ACHN (cell line): ENCODE data around the gene USP17L30.
"Not testable (repeated sequence)": the region's sequence is repeated elsewhere in the genome, so short reads cannot be mapped to it uniquely, and the experiment has no call there.

ENCODE experiments used
- DNase-seq: peaks from one replicate; pipeline ENCODE4 v3.0.0-alpha.2; 2015
- in situ Hi-C: cut with HindIII; loops from 2 replicates; pipeline ENCODE4 v1.10.0; 2017; ENCODE audit warnings: low sequenced_read_pairs, low pct_ligation_motif_present, low pct_unique_long_range_greater_than_20kb

Gene USP17L30, protein sequence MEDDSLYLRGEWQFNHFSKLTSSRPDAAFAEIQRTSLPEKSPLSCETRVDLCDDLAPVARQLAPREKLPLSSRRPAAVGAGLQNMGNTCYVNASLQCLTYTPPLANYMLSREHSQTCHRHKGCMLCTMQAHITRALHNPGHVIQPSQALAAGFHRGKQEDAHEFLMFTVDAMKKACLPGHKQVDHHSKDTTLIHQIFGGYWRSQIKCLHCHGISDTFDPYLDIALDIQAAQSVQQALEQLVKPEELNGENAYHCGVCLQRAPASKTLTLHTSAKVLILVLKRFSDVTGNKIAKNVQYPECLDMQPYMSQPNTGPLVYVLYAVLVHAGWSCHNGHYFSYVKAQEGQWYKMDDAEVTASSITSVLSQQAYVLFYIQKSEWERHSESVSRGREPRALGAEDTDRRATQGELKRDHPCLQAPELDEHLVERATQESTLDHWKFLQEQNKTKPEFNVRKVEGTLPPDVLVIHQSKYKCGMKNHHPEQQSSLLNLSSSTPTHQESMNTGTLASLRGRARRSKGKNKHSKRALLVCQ

DNA sequence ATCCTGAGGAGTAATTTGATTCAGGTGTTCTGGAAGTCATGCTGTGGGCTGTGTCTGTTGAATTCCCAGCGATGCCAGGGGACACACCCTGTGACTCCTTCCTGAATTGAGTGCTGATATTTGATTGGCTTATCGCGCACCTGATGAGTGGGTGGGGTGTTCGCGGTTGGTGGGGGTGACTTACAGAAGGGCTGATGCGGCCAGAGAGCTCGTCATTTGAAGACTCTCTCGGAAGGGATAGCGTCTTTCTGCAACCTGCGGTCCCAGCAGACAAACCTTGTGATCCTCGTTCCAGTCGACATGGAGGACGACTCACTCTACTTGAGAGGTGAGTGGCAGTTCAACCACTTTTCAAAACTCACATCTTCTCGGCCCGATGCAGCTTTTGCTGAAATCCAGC, at the start of gene USP17L30:
Gene USP17L30 (plus strand): TSS at position 301 of the 400 bp plus-strand sequence. CDS start 0 bp downstream, at position 301.
- in situ Hi-C loops, DNase-seq: not testable (repeated sequence)

DNA sequence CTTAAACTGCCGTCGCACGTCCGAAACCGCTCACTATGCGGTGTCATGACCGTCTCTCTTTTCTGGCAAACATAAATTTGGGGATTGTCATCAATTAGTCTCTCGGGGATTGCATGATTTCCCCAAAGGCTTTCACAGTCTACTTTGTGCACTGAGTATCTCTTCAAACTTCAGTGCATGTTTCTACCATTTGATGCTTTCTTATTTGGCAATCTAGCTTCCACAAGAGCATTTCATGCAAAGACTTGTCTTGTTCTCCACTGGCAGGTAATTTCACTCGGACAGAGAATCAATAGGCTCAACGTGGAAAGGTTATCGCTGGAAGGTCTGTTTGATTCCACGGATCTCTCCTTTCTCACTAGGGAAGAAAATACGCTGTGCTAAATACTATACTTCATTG, 38.7 kb upstream of the USP17L30 start:
- DNase-seq, in situ Hi-C loops: not testable (repeated sequence)

DNA sequence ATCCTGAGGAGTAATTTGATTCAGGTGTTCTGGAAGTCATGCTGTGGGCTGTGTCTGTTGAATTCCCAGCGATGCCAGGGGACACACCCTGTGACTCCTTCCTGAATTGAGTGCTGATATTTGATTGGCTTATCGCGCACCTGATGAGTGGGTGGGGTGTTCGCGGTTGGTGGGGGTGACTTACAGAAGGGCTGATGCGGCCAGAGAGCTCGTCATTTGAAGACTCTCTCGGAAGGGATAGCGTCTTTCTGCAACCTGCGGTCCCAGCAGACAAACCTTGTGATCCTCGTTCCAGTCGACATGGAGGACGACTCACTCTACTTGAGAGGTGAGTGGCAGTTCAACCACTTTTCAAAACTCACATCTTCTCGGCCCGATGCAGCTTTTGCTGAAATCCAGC, 38.1 kb upstream of the USP17L30 start, which contains the start of gene USP17L24:
Gene USP17L24 (plus strand): TSS at position 301 of the 400 bp plus-strand sequence. CDS start 0 bp downstream, at position 301.
- DNase-seq, in situ Hi-C loops: not testable (repeated sequence)

DNA sequence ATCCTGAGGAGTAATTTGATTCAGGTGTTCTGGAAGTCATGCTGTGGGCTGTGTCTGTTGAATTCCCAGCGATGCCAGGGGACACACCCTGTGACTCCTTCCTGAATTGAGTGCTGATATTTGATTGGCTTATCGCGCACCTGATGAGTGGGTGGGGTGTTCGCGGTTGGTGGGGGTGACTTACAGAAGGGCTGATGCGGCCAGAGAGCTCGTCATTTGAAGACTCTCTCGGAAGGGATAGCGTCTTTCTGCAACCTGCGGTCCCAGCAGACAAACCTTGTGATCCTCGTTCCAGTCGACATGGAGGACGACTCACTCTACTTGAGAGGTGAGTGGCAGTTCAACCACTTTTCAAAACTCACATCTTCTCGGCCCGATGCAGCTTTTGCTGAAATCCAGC, 33.3 kb upstream of the USP17L30 start, which contains the start of gene USP17L25:
Gene USP17L25 (plus strand): TSS at position 301 of the 400 bp plus-strand sequence. CDS start 0 bp downstream, at position 301.
- in situ Hi-C loops, DNase-seq: not testable (repeated sequence)

DNA sequence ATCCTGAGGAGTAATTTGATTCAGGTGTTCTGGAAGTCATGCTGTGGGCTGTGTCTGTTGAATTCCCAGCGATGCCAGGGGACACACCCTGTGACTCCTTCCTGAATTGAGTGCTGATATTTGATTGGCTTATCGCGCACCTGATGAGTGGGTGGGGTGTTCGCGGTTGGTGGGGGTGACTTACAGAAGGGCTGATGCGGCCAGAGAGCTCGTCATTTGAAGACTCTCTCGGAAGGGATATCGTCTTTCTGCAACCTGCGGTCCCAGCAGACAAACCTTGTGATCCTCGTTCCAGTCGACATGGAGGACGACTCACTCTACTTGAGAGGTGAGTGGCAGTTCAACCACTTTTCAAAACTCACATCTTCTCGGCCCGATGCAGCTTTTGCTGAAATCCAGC, 28.6 kb upstream of the USP17L30 start, which contains the start of gene USP17L26:
Gene USP17L26 (plus strand): TSS at position 301 of the 400 bp plus-strand sequence. CDS start 0 bp downstream, at position 301.
- in situ Hi-C loops, DNase-seq: not testable (repeated sequence)

DNA sequence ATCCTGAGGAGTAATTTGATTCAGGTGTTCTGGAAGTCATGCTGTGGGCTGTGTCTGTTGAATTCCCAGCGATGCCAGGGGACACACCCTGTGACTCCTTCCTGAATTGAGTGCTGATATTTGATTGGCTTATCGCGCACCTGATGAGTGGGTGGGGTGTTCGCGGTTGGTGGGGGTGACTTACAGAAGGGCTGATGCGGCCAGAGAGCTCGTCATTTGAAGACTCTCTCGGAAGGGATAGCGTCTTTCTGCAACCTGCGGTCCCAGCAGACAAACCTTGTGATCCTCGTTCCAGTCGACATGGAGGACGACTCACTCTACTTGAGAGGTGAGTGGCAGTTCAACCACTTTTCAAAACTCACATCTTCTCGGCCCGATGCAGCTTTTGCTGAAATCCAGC, 23.8 kb upstream of the USP17L30 start, which contains the start of gene USP17L5:
Gene USP17L5 (plus strand): TSS at position 301 of the 400 bp plus-strand sequence. CDS start 0 bp downstream, at position 301.
- DNase-seq, in situ Hi-C loops: not testable (repeated sequence)

DNA sequence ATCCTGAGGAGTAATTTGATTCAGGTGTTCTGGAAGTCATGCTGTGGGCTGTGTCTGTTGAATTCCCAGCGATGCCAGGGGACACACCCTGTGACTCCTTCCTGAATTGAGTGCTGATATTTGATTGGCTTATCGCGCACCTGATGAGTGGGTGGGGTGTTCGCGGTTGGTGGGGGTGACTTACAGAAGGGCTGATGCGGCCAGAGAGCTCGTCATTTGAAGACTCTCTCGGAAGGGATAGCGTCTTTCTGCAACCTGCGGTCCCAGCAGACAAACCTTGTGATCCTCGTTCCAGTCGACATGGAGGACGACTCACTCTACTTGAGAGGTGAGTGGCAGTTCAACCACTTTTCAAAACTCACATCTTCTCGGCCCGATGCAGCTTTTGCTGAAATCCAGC, 19.1 kb upstream of the USP17L30 start, which contains the start of gene USP17L27:
Gene USP17L27 (plus strand): TSS at position 301 of the 400 bp plus-strand sequence. CDS start 0 bp downstream, at position 301.
- DNase-seq, in situ Hi-C loops: not testable (repeated sequence)

DNA sequence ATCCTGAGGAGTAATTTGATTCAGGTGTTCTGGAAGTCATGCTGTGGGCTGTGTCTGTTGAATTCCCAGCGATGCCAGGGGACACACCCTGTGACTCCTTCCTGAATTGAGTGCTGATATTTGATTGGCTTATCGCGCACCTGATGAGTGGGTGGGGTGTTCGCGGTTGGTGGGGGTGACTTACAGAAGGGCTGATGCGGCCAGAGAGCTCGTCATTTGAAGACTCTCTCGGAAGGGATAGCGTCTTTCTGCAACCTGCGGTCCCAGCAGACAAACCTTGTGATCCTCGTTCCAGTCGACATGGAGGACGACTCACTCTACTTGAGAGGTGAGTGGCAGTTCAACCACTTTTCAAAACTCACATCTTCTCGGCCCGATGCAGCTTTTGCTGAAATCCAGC, 14.3 kb upstream of the USP17L30 start, which contains the start of gene USP17L28:
Gene USP17L28 (plus strand): TSS at position 301 of the 400 bp plus-strand sequence. CDS start 0 bp downstream, at position 301.
- in situ Hi-C loops, DNase-seq: not testable (repeated sequence)

DNA sequence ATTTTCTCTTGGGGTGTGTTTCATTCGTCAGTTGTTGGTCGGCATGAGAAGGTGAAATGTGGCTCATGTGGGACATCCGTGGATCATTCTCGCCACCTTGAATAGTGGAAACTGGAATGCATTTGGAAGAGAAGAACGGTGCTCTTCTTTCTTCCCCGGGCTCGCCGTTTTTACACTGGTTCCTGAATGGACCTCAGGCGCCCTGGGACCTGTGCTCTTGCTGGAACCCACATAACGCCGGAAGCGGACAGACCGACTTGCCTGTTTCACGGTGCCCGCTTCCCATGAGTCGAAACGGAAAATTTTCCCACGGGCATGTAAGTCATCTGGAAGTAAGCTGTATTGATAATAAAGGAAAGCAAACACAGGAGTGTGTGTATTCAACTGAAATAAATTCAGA, 12.1 kb upstream of the USP17L30 start:
- in situ Hi-C loops, DNase-seq: not testable (repeated sequence)

DNA sequence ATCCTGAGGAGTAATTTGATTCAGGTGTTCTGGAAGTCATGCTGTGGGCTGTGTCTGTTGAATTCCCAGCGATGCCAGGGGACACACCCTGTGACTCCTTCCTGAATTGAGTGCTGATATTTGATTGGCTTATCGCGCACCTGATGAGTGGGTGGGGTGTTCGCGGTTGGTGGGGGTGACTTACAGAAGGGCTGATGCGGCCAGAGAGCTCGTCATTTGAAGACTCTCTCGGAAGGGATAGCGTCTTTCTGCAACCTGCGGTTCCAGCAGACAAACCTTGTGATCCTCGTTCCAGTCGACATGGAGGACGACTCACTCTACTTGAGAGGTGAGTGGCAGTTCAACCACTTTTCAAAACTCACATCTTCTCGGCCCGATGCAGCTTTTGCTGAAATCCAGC, 9.6 kb upstream of the USP17L30 start, which contains the start of gene USP17L29:
Gene USP17L29 (plus strand): TSS at position 301 of the 400 bp plus-strand sequence. CDS start 0 bp downstream, at position 301.
- DNase-seq, in situ Hi-C loops: not testable (repeated sequence)

DNA sequence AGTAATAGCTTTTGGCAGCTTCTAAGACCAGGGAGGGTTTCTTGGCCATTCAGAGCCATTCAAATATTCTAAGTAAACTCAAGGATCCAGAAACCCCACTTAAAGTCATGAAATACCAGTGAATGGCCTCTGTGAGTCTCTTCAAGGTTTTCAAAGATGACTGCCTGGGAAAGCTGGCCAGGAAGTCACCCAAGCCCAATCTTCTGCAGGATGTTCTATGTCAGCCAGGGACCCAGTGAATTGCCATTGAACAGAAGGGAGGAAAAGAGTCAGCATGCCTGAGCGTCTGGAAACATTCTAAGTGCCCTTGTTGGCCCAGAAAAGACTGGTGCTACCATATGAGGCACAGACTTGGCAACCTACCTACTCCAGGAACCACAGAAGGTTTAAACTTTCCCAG, 17.0 kb downstream of the USP17L30 start:
- in situ Hi-C loops, DNase-seq: not testable (repeated sequence)

DNA sequence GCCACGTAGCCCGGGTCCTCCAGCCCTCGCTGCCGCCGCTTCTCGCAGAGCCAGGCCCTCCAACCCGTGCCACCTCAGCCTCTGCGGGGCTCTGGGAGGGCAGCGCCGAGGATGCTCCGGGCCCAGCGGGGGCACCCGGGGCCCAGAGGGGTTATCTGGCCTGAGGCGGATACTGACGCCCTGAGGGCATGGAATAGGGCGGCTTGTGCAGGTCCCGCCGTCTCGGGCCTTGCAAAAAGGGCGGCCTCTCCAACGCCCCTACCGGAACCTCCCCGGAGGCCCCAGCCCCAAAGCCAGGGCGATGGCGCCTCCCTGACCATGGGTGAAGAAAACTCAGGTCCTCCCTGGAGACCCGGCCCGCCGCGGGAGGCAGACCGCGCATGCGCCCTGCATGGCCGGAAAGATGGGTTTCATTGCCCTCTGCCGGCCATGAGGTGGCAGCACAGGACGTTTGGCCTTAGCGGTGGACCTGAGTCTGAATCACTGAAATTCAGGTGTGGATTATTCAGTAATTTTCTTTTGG, 18.1 kb downstream of the USP17L30 start:
- DNase-seq, in situ Hi-C loops: not testable (repeated sequence)

DNA sequence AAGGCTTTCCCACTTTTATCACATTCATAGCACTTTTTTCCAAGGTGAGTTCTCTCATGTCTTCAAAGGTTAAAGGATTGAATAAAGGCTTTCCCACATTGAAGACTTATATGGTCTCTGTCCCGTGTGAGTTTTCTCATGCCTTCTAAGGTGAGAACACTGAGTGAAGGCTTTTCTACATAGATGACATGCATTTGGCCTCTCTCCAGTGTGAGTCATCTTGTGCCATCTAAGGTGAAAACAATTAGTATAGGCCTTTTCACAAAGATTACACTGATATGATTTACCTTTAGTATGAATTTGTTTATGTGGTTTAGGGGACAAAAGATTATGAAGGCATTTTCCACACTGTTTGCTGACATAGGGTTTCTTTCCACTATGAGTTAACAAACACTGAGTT, 21.2 kb downstream of the USP17L30 start:
- in situ Hi-C loops = no loop called here
- no peak for DNase-seq

DNA sequence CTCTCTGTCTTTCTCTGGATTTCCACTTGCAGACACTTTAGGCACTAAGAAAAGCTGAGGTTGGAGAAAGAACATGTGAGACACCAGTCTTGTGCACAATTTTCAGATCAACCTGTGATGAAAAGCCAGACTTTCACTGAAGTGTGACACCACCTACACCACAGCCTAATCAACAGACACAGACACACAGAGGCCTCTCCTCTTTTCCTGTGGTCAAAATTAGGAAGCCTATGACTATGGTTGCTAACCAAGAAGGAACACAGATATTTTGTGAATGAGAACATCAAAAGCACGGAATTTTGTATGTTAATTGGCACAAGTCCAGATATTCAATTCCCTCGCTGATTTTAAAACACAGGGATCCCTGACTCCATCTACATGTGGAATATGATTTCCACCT, 26.1 kb downstream of the USP17L30 start:
- DNase-seq, in situ Hi-C loops: not testable (repeated sequence)

DNA sequence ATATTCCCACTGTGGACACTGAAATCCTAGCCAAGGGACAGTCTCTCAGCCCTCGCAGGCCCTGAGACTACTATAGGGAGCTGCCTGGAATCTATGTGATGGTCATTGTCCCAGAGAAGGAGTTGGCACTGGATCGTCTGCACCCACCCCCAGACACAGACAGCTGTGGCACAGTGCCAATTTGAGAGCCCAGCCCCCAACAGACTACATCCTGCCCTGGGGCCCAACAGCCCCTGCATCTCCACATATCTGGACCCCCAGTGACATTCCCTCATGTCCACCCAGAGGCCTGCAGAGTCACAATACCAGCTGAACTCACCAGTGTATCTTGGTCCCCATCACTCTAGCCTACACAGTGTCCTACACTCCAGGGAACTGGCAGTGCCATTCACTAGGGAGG, 42.8 kb downstream of the USP17L30 start:
- DNase-seq, in situ Hi-C loops: not testable (repeated sequence)

DNA sequence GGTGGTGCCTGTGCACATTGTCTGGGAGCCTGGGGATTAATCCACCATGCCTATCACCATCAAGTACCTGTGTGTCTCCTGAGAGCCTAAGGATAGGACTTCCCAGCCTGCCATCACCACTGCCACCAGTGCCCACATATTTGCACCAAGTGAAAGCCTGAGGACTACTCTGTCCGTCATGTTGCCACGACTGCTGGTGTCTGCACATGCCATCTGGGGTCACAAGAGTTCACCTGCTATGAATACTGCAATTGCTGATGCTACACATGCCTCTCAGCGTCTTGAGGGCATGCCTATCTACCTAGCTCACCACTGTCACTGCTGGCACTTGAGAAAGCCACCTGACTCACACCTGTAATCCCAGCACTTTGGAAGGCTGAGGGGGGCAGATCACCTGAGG, 43.6 kb downstream of the USP17L30 start:
- in situ Hi-C loops, DNase-seq: not testable (repeated sequence)

DNA sequence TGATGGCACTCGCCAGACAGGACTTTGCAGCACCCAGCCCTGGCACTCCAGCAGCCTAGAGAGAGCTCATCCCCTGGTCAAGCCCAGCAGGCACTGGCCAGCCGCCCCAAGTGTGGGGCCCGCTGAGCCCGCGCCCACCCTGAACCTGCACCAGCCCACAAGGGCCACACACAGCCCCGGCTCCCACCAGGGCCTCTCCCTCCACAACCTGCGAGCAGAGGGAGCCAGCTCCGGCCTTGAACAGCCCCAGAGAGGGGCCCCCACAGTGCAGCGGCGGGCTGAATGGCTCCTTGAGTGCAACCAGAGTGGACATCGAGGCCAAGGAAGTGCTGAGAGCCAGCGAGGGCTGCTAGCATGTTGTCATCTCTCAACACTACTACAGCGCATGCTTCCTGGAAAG, 46.9 kb downstream of the USP17L30 start:
- no peak for DNase-seq
- in situ Hi-C loops = no loop called here
